Psoas muscle (tissue), 8 donors: ENCODE results near the gene SACM1L. TPM values are rescaled to one million over a fixed set of nuclear protein-coding genes. Genes with fewer than 3 reads are reported as not detected.

ENCODE experiments used
- ATAC-seq, 4 donors: fragments of 200-7000 bp; cut with Tn5 transposase; one replicate each; pipeline ENCODE4 v1.9.1; 2020; ENCODE audit warnings: moderate library complexity in 3 of 4, mild to moderate bottlenecking in 2 of 4
- DNase-seq, 2 donors: peaks; one replicate each; pipeline ENCODE4 v3.0.0-alpha.2; 2020
- H3K27ac ChIP-seq: fragments of 200-600 bp; one replicate; pipeline ENCODE4 v1.8.0; 2022
- H3K27me3 ChIP-seq, 3 donors: fragments of 200-600 bp in 1 of 3; one replicate each; pipeline versions ENCODE4 v1.6.1 to v1.8.0; 2013 to 2022; ENCODE audit warnings: low read length in 2 of 3, mild to moderate bottlenecking in 2 of 3, moderate library complexity in 1 of 3; ENCODE audit not compliant: insufficient read depth in 3 of 3
- H3K36me3 ChIP-seq, 2 donors: fragments of 200-600 bp in 1 of 2; one replicate each; pipeline versions ENCODE4 v1.6.1 to v1.8.0; 2013 to 2022; ENCODE audit warnings: low read depth in 1 of 2, mild to moderate bottlenecking in 1 of 2, moderate library complexity in 1 of 2; ENCODE audit not compliant: insufficient read depth in 1 of 2
- H3K4me1 ChIP-seq: fragments of 200-600 bp; one replicate; pipeline ENCODE4 v1.8.0; 2022
- H3K4me3 ChIP-seq: fragments of 200-600 bp; one replicate; pipeline ENCODE4 v1.8.0; 2022; ENCODE audit warnings: mild to moderate bottlenecking
- H3K9me3 ChIP-seq: fragments of 200-600 bp; one replicate; pipeline ENCODE4 v1.8.0; 2022
- CTCF ChIP-seq: fragments of 200-600 bp; IDR thresholded peaks from one replicate; pipeline ENCODE4 v1.8.0; 2022; ENCODE audit warnings: antibody characterized with exemption
- WGBS, 3 donors: extraction: QIAGEN DNeasy Blood & Tissue Kit; methylation state at CpG; one replicate each; pipeline versions ENCODE4 v1.1.6 to v1.1.7; 2013; 5-methylcytosine and 5-hydroxymethylcytosine counted together
- intact Hi-C, 2 donors: fragments of 100-400 bp; cut with DNase I; formaldehyde crosslinking; loops; one replicate each; pipeline versions ENCODE4 v1.11.0 to v1.14.2; 2022
- polyA plus RNA-seq, 3 donors: library from polyadenylated mRNA; stranded (reverse); fragments of 200-250 nt; gene quantifications; one replicate each; pipeline ENCODE4 v1.2.3, GENCODE V29; 2013
- total RNA-seq, 4 donors: library from RNA; stranded (reverse); fragmentation: NEBNext Ultra II Directional in 2 of 4; extraction: Animal tissue kit (Norgen Biotek cat#: 25700) in 2 of 4; gene quantifications; one replicate each; pipeline versions ENCODE4 v1.2.1 to v1.2.4, GENCODE V29; 2021 to 2023
- donor health status: healthy with polysubstance abuse.
- donor health status: DM: no; HTN: no; CAD: no; lungs with moderate emphysema.
- donor health status: Bipolar disorder and iron deficiency.
- donor health status: healthy.
- donor health status: DM: yes; HTN: yes; CAD: no.
- donor health status: DM: no; HTN: no; CAD: no.
- donor health status: DM: no; HTN: no; CAD: no.
- donor health status: DM: yes; HTN: yes; CAD: no.

Gene SACM1L
- total and polyA plus RNA-seq, 7 donors = 7.5 to 18.1 (median 13.8) TPM

- no peaks in the 10 kb centered on the region for H3K9me3 ChIP-seq
- intact Hi-C loops = no loop called here
- H3K27me3 ChIP-seq = no peaks in the 10 kb centered on the region
- H3K36me3 ChIP-seq = peaks cover 0 to under 1% of the 10 kb centered on the region in 2 donors
- 62 to 76% (median 68%) methylated on average over 6 of the region's 6 CpGs for WGBS, 3 donors
- ATAC-seq (peak in 1 of 4 donors; percentile 16), DNase-seq (peak in 1 of 2 donors; percentile 52)
- no peak overlapping the region for H3K27ac ChIP-seq
- no peak overlapping the region for H3K4me3 ChIP-seq
- no peak for TF ChIP-seq CTCF
- peaks cover 66% of the 10 kb centered on the region for H3K4me1 ChIP-seq
Measured at GRCh38 chr3:45642731-45643152, 46.5 kb upstream of the SACM1L start.

- H3K9me3 ChIP-seq = no peaks in the 10 kb centered on the region
- no peak for ATAC-seq
- H3K27ac ChIP-seq = peak overlapping the region; percentile 87
- TF ChIP-seq CTCF = no peak
- H3K4me1 ChIP-seq = peaks cover 64% of the 10 kb centered on the region
- H3K27me3 ChIP-seq = no peaks in the 10 kb centered on the region
- DNase-seq = no peak
- H3K4me3 ChIP-seq = no peak overlapping the region
- intact Hi-C loops = no loop called here
- WGBS, 3 donors = 79 to 83% (median 79%) methylated on average over 11 of the region's 11 CpGs
- no peaks in the 10 kb centered on the region for H3K36me3 ChIP-seq
Measured at GRCh38 chr3:45644063-45644790, 45.0 kb upstream of the SACM1L start.

- intact Hi-C loops = loop anchor here in 1 of 2 donors (5.0 kb wide), 1 partner anchor 37 kb away; no protein-coding TSS in a partner anchor
- H3K27ac ChIP-seq = peak overlapping the region; percentile 87
- peaks cover 62% of the 10 kb centered on the region for H3K4me1 ChIP-seq
- H3K27me3 ChIP-seq = no peaks in the 10 kb centered on the region
- no peaks in the 10 kb centered on the region for H3K9me3 ChIP-seq
- no peak for ATAC-seq
- H3K36me3 ChIP-seq = no peaks in the 10 kb centered on the region
- H3K4me3 ChIP-seq = no peak overlapping the region
- no peak for TF ChIP-seq CTCF
- WGBS, 3 donors = 59 to 75% (median 72%) methylated on average over 5 of the region's 5 CpGs
- DNase-seq = no peak
Measured at GRCh38 chr3:45644791-45645201, 44.4 kb upstream of the SACM1L start.

GRCh38 chr3:45646051-45646585 is 43.1 kb upstream of the SACM1L start:
- Histone ChIP-seq H3K27me3 (no peaks in the 10 kb centered on the region), H3K4me1 (peaks cover 57% of the 10 kb centered on the region), H3K9me3 (no peaks in the 10 kb centered on the region), H3K4me3 (no peak overlapping the region), H3K36me3 (no peaks in the 10 kb centered on the region), H3K27ac (peak overlapping the region; percentile 87)
- 52 to 70% (median 58%) methylated on average over 6 of the region's 6 CpGs for WGBS, 3 donors
- no peak for DNase-seq
- no peak for TF ChIP-seq CTCF
- intact Hi-C loops = loop anchor here in 1 of 2 donors (5.0 kb wide), 1 partner anchor 39 kb away; no protein-coding TSS in a partner anchor
- peak; percentile 36 to 61 (median 44) for ATAC-seq
